GM06990 (cell line): ENCODE results near the gene ST8SIA1.

Source experiments
- DNase-seq: peaks from one replicate; pipeline ENCODE4 v3.0.0-alpha.2; 2011; ENCODE audit not compliant: insufficient read length; ENCODE audit errors: extremely low read depth
- H3K27me3 ChIP-seq: replicated peaks from 2 replicates; pipeline ENCODE4 v1.6.0; 2011; ENCODE audit warnings: low read length; ENCODE audit not compliant: control insufficient read depth, insufficient read depth
- H3K36me3 ChIP-seq: 2 replicates; pipeline ENCODE4 v1.5.1; 2011; ENCODE audit warnings: low read length; ENCODE audit not compliant: control insufficient read depth, insufficient read depth
- H3K4me3 ChIP-seq: replicated peaks from 2 replicates; pipeline ENCODE4 v1.5.1; 2011; ENCODE audit warnings: low read depth, mild to moderate bottlenecking, control low read depth, low read length
- CTCF ChIP-seq: IDR thresholded peaks from 2 replicates; pipeline ENCODE4 v1.5.1; 2011; ENCODE audit warnings: low read length, control low read depth, mild to moderate bottlenecking, inconsistent platforms; ENCODE audit not compliant: insufficient read depth, poor library complexity, severe bottlenecking

Gene ST8SIA1

GRCh38 chr12:22339691-22340090 is 5.2 kb upstream of the ST8SIA1 start:
- no peak for TF ChIP-seq CTCF
- no peaks in the 10 kb centered on the region for H3K36me3 ChIP-seq
- H3K4me3 ChIP-seq = no peak overlapping the region
- DNase-seq = no peak
- no peaks in the 10 kb centered on the region for H3K27me3 ChIP-seq

GRCh38 chr12:22335794-22336166 is 1.3 kb upstream of the ST8SIA1 start:
- TF ChIP-seq CTCF = no peak
- no peak for DNase-seq
- peak overlapping the region; percentile 7; the same call in 1 of the 2 replicates for H3K4me3 ChIP-seq
- H3K27me3 ChIP-seq = no peaks in the 10 kb centered on the region; the same call in 1 of the 2 replicates
- no peaks in the 10 kb centered on the region for H3K36me3 ChIP-seq

GRCh38 chr12:22333713-22334409 is 646 bp downstream of the ST8SIA1 start:
- no peaks in the 10 kb centered on the region; the same call in 1 of the 2 replicates for H3K27me3 ChIP-seq
- TF ChIP-seq CTCF = no peak
- H3K36me3 ChIP-seq = no peaks in the 10 kb centered on the region

GRCh38 chr12:22333186-22333712 is 1.3 kb downstream of the ST8SIA1 start:
- no peak for DNase-seq
- no peaks in the 10 kb centered on the region; the same call in 1 of the 2 replicates for H3K27me3 ChIP-seq
- H3K36me3 ChIP-seq = no peaks in the 10 kb centered on the region
- no peak overlapping the region for H3K4me3 ChIP-seq
- TF ChIP-seq CTCF = no peak

More at GRCh38 chr12:22333713-22334409, 646 bp downstream of the ST8SIA1 start:
- DNase-seq = no peak
- H3K4me3 ChIP-seq = no peak overlapping the region

- no peaks in the 10 kb centered on the region for H3K36me3 ChIP-seq
- H3K4me3 ChIP-seq = no peak overlapping the region
- no peaks in the 10 kb centered on the region; the same call in 1 of the 2 replicates for H3K27me3 ChIP-seq
- TF ChIP-seq CTCF = no peak
- no peak for DNase-seq
Observed at GRCh38 chr12:22332202-22332601, 2.3 kb downstream of the ST8SIA1 start.
